H1 (cell line): ENCODE data around the gene DAB2IP. TPM values are rescaled to one million over a fixed set of nuclear protein-coding genes. Genes with fewer than 3 reads are reported as not detected.

Experiments used
- GABPA ChIP-seq: IDR thresholded peaks from 2 replicates; pipeline ENCODE4 v1.6.1; 2011; ENCODE audit warnings: mild to moderate bottlenecking, low read length, moderate library complexity, borderline replicate concordance; ENCODE audit not compliant: insufficient read depth
- JUND ChIP-seq: IDR thresholded peaks from 2 replicates; pipeline ENCODE4 v1.6.1; 2011; ENCODE audit warnings: mild to moderate bottlenecking, improper control_type of control experiment, low read length
- KDM4A ChIP-seq: IDR thresholded peaks from one replicate; pipeline ENCODE4 v1.7.1; 2012; ENCODE audit warnings: low read depth, mild to moderate bottlenecking, moderate library complexity, low read length, inconsistent platforms; ENCODE audit not compliant: severe bottlenecking
- RBBP5 ChIP-seq: IDR thresholded peaks from 2 replicates; pipeline ENCODE4 v1.7.1; 2012; ENCODE audit warnings: low read depth, mild to moderate bottlenecking, inconsistent platforms, low read length, moderate library complexity, borderline replicate concordance
- SRF ChIP-seq: IDR thresholded peaks from 2 replicates; pipeline ENCODE4 v1.6.1; 2011; ENCODE audit warnings: mild to moderate bottlenecking, low read depth, low read length, moderate library complexity
- SUZ12 ChIP-seq: fragments of 200-600 bp; sonication (generic); IDR thresholded peaks from 2 replicates; pipeline ENCODE4 v1.6.1; 2012; ENCODE audit warnings: mild to moderate bottlenecking, inconsistent platforms, low read length, moderate library complexity, mixed read lengths
- TEAD4 ChIP-seq: IDR thresholded peaks from 2 replicates; pipeline ENCODE4 v1.6.1; 2012; ENCODE audit warnings: low read depth, low read length, inconsistent platforms, mixed read lengths
- ZNF274 ChIP-seq: IDR thresholded peaks from 2 replicates; pipeline ENCODE4 v1.7.0; 2012; ENCODE audit warnings: low read length, borderline replicate concordance; ENCODE audit errors: extremely low read depth
- polyA plus RNA-seq, 7 experiments: library from polyadenylated mRNA; depleted of rRNA in 3 of 7; stranded (reverse) in 5 of 7; unstranded in 2 of 7; fragments of >200 nt in 5 of 7; fragments of 200-250 nt in 2 of 7; gene quantifications; 1 replicate in 5 of 7; 2 replicates in 1 of 7; 4 replicates in 1 of 7; pipeline versions ENCODE4 v1.2.1 to v1.2.3, GENCODE V29; 2011 to 2013; ENCODE audit warnings: missing spikeins in 2 of 7, mixed read lengths in 2 of 7
- total RNA-seq: library from RNA; stranded (reverse); fragmentation: NEBNext Ultra II Directional; extraction: Animal tissue kit (Norgen Biotek cat#: 25700); gene quantifications from 2 replicates; pipeline ENCODE4 v1.2.1, GENCODE V29; 2021

The DAB2IP gene
- total and polyA plus RNA-seq, 2 of the 8 experiments (the other 6 are each of a cell fraction or from before 2014, with no cell fraction given) = 19.7 to 39.5 TPM

DNA sequence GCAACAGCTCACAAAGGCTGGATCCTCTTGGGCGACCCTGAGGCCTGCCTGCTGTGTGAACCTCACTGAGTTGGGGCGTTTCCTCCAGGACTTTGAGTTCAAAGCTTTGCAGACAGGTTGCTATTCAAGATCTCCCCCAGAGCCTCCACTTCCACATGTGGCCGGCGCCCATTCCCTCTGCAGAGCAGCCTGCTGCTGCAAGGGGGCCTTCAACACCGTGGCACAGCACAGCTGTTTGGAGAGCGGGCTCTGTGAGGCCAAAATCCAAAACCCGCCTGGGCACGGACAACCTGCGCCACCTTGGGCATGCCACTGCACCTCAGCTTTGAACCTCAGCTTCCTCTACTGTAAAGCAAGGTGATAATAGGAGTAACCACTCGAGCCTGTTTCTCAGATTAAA, 160.3 kb downstream of the DAB2IP start (continued):
- TF ChIP-seq GABPA = no peak
- TF ChIP-seq SUZ12 = no peak
- no peak for TF ChIP-seq ZNF274
- no peak for TF ChIP-seq KDM4A
- no peak for TF ChIP-seq SRF
- no peak for TF ChIP-seq TEAD4
- TF ChIP-seq RBBP5 = no peak
- no peak for TF ChIP-seq JUND
- TF ChIP-seq, all 59 proteins: peak for 0
